Body of pancreas (tissue), 4 donors: ENCODE data around the gene DTX4. TPM values are rescaled to one million over a fixed set of nuclear protein-coding genes. Genes with fewer than 3 reads are reported as not detected.

ENCODE experiments used
- ATAC-seq: fragments of 150-250 bp; one replicate; pipeline ENCODE4 v1.9.1; 2016
- DNase-seq, 4 donors: peaks; one replicate each; pipeline ENCODE4 v3.0.0-alpha.2; 2019
- H3K27ac ChIP-seq, 4 donors: fragments of 200-600 bp; sonication (generic); 1 replicate in 3 of 4; 2 replicates in 1 of 4; pipeline versions ENCODE4 v1.5.1 to v1.6.1; 2016 to 2019; ENCODE audit warnings: mild to moderate bottlenecking in 1 of 4, mixed read lengths in 1 of 4, moderate library complexity in 1 of 4
- H3K27me3 ChIP-seq, 2 donors: fragments of 200-600 bp; sonication (generic); one replicate each; pipeline ENCODE4 v1.6.0; 2016; ENCODE audit warnings: mild to moderate bottlenecking in 1 of 2
- H3K36me3 ChIP-seq, 2 donors: fragments of 200-600 bp; sonication (generic); replicated peaks in 1 of 2; 2 replicates each; pipeline ENCODE4 v1.5.1; 2016; ENCODE audit warnings: low read depth in 2 of 2; ENCODE audit not compliant: insufficient read depth in 1 of 2
- H3K4me1 ChIP-seq: fragments of 200-600 bp; sonication (generic); one replicate; pipeline ENCODE4 v1.6.0; 2016
- H3K4me3 ChIP-seq, 2 donors: fragments of 200-600 bp; sonication (generic); 1 replicate in 1 of 2; 2 replicates in 1 of 2; pipeline ENCODE4 v1.5.1; 2016 to 2019
- H3K9me3 ChIP-seq, 3 donors: fragments of 200-600 bp; sonication (generic); 1 replicate in 2 of 3; 2 replicates in 1 of 3; pipeline ENCODE4 v1.5.1; 2016
- POLR2A ChIP-seq, 3 donors: fragments of 450-650 bp; IDR thresholded peaks; one replicate each; pipeline ENCODE4 v1.6.1; 2016; ENCODE audit warnings: antibody characterized with exemption in 3 of 3, mild to moderate bottlenecking in 2 of 3
- WGBS, 2 donors: methylation state at CpG; one replicate each; pipeline ENCODE4 v1.1.5; 2017; 5-methylcytosine and 5-hydroxymethylcytosine counted together
- intact Hi-C: fragments of 100-400 bp; cut with DNase I; formaldehyde crosslinking; loops from one replicate; pipeline ENCODE4 v1.15.1; 2023
- total RNA-seq, 2 donors: library from RNA; depleted of rRNA; stranded (reverse); fragments of >200 nt; gene quantifications; one replicate each; pipeline ENCODE4 v1.1.0, GENCODE V29; 2016
- TF ChIP-seq, protein P1 (sequence below), 7 experiments: fragments of 450-650 bp in 4 of 7; fragments of 200-600 bp in 3 of 7; sonication (generic) in 3 of 7; IDR thresholded peaks; one replicate each; pipeline ENCODE4 v1.5.1; 2016 to 2019; ENCODE audit warnings: antibody characterized with exemption in 7 of 7

Gene DTX4
- total RNA-seq, 2 donors from 2014 or later, result 9.6 to 10.4 TPM

DNA sequence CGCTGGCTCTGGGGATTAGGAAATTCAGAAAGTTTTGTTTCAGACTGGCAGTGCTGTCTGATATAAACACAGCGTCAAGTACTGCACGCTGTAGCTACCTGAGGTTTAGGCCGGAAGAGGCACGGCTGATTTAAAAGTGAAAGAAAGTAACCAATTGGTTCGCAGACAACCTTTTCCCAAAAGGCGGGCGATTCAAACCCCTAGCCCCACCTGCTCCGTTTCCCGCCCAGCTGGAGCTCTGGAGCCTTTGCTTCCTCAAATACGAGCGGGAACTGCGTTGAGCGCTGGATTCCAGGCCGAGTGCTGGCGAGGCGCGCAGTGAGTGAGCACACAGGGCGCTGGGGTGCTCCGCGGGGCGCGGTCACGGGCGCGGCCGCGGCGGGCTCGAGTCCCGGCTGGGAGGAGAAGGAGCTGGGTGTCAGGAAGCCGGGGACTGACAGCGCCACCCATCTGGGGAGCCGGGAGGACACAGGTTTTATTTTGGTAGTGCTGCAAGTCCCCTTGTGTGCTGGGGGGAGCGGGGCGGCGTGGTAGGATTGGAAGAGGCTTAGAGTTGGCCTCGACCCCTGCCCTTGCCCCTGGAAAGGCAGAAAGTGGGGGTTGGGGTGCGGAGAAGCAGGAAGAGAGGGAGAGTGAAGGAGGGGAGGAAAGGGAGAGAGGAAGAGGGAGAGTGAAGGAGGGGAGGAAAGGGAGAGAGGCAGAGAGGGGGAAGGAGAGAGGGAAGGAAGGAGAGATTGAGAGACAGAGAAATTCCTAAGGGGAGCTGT is 27.2 kb upstream of the DTX4 start:
- WGBS, 2 donors, result 3 to 7% methylated on average over 25 to 39 of the region's 39 CpGs
- Histone ChIP-seq H3K9me3 (no peaks in the 10 kb centered on the region), H3K27me3 (no peaks in the 10 kb centered on the region), H3K4me3 (peak overlapping the region in 1 of 2 donors; percentile 17), H3K27ac (peak overlapping the region; percentile 17 to 98 (median 91)), H3K4me1 (peaks cover 22% of the 10 kb centered on the region), H3K36me3 (no peaks in the 10 kb centered on the region)
- ATAC-seq, result peak; percentile 63
- intact Hi-C loops, result no loop called here
- TF ChIP-seq, protein P1, sequence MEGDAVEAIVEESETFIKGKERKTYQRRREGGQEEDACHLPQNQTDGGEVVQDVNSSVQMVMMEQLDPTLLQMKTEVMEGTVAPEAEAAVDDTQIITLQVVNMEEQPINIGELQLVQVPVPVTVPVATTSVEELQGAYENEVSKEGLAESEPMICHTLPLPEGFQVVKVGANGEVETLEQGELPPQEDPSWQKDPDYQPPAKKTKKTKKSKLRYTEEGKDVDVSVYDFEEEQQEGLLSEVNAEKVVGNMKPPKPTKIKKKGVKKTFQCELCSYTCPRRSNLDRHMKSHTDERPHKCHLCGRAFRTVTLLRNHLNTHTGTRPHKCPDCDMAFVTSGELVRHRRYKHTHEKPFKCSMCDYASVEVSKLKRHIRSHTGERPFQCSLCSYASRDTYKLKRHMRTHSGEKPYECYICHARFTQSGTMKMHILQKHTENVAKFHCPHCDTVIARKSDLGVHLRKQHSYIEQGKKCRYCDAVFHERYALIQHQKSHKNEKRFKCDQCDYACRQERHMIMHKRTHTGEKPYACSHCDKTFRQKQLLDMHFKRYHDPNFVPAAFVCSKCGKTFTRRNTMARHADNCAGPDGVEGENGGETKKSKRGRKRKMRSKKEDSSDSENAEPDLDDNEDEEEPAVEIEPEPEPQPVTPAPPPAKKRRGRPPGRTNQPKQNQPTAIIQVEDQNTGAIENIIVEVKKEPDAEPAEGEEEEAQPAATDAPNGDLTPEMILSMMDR (IDR thresholded peaks at IDR 0.05), result no peak
- TF ChIP-seq POLR2A (IDR thresholded peaks at IDR 0.05), result peak in 2 of 3 donors; percentile 25
- peak; percentile 77 to 88 (median 82) for DNase-seq

DNA sequence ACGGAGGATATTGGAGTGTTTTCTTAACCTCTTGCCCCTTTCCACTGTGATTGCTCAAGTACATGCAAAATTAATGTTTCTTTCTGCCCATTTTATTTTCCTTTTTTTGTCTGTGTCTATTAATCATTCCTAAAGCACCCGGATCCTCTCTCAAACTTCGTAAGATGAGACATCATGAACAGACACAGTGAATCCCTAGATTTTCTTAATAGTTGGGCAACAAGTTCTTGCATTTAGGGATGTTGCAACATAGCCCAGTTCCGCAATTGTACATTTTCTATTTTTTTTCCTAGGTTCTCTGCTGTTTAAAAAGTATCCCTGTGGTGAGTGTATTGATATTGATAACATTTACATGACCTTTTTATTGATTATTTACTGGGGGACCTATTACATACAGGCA is 26.4 kb upstream of the DTX4 start:
- no peak for ATAC-seq
- H3K9me3 ChIP-seq, result no peaks in the 10 kb centered on the region
- no peaks in the 10 kb centered on the region for H3K27me3 ChIP-seq
- peaks cover 22% of the 10 kb centered on the region for H3K4me1 ChIP-seq
- intact Hi-C loops, result no loop called here
- no peaks in the 10 kb centered on the region for H3K36me3 ChIP-seq
- peak in 1 of 4 donors; percentile 18 for DNase-seq
- 66 to 84% methylated on average over 4 of the region's 4 CpGs for WGBS, 2 donors
- H3K27ac ChIP-seq, result peak overlapping the region in 1 of 4 donors; percentile 93
- no peak overlapping the region for H3K4me3 ChIP-seq
- TF ChIP-seq, protein P1 (IDR thresholded peaks at IDR 0.05), result no peak
- TF ChIP-seq POLR2A (IDR thresholded peaks at IDR 0.05), result no peak

DNA sequence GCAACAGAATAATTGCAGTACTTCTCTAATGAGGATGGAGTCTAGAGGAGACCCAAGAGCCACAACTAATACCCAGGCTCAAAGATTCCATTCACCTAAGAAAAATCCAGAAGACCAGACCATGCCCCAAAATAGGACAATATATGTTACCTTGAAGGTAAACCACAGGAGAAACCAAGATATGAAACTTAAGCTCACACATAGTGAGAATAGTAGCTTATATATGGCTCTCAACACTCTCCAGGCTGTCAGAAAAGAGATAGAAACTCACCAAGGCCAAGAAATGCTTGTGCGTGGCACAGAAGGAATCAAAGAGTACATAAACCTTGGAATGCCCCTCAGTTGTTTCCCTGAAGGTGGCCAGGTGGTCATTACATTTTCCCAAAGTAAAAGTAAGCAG is 20.2 kb upstream of the DTX4 start:
- Histone ChIP-seq H3K9me3 (no peaks in the 10 kb centered on the region), H3K27me3 (no peaks in the 10 kb centered on the region), H3K36me3 (no peaks in the 10 kb centered on the region), H3K4me3 (no peak overlapping the region), H3K27ac (no peak overlapping the region), H3K4me1 (no peaks in the 10 kb centered on the region)
- WGBS, 2 donors, result 45 to 65% methylated on average over 1 of the region's 1 CpG
- TF ChIP-seq, protein P1 (IDR thresholded peaks at IDR 0.05), result no peak
- no peak for TF ChIP-seq POLR2A (IDR thresholded peaks at IDR 0.05)
- intact Hi-C loops, result no loop called here
- DNase-seq, result no peak
- ATAC-seq, result no peak

DNA sequence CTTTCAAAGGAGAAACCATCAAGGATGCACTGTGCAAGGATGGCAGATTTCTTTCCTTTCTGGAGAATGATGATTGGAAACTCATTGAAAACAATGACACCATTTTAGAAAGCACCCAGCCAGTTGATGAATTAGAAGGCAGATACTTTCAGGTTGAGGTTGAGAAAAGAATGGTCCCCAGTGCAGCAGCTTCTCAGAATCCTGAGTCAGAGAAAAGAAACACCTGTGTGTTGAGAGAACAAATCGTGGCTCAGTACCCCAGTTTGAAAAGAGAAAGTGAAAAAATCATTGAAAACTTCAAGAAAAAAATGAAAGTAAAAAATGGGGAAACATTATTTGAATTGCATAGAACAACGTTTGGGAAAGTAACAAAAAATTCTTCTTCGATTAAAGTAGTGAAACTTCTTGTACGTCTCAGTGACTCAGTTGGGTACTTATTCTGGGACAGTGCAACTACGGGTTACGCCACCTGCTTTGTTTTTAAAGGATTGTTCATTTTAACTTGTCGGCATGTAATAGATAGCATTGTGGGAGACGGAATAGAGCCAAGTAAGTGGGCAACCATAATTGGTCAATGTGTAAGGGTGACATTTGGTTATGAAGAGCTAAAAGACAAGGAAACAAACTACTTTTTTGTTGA is 19.5 kb upstream of the DTX4 start:
- H3K27me3 ChIP-seq, result no peaks in the 10 kb centered on the region
- no peak for TF ChIP-seq POLR2A (IDR thresholded peaks at IDR 0.05)
- TF ChIP-seq, protein P1 (IDR thresholded peaks at IDR 0.05), result no peak
- no peaks in the 10 kb centered on the region for H3K36me3 ChIP-seq
- intact Hi-C loops, result no loop called here
- H3K4me3 ChIP-seq, result no peak overlapping the region
- no peak for DNase-seq
- no peak overlapping the region for H3K27ac ChIP-seq
- ATAC-seq, result no peak
- no peaks in the 10 kb centered on the region for H3K4me1 ChIP-seq
- H3K9me3 ChIP-seq, result no peaks in the 10 kb centered on the region
- WGBS, 2 donors, result 85 to 91% methylated on average over 8 of the region's 8 CpGs
